ENCODE results near the gene IGFLR1.
"Not testable (repeated sequence)": the region's sequence is repeated elsewhere in the genome, so short reads cannot be mapped to it uniquely, and the experiment has no call there.

The IGFLR1 gene

GRCh38 chr19:35739275-35740107 is 2.8 kb downstream of the IGFLR1 start:
- DNase-seq = peak; percentile 8

GRCh38 chr19:35738887-35739229 is 3.4 kb downstream of the IGFLR1 start:
- no peak for DNase-seq

GRCh38 chr19:35738021-35738886 is 4.0 kb downstream of the IGFLR1 start:
- no peak for DNase-seq

- no peak for DNase-seq
Observed at GRCh38 chr19:35736913-35737886, 5.1 kb downstream of the IGFLR1 start.

DNA sequence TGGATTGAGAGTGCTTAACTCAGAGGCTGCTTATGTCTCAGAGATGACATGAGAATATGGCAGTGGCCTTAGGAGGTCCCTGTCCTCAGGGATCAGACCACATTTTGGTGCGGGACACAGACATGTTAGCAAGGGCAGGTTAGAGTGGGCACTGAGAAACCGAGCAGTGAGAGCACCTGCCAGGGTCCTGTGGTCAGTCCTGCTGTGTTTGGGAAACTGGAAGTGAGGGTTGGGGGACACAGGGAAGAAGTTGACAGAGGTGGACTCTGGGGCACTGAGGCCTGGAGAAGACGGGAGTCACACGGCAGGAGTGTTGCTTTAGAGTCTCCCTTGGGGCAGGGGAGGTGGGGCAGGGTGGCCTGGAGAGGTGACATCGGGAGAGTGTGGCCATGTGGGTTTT is 7.4 kb downstream of the IGFLR1 start:
- no peak for DNase-seq

DNA sequence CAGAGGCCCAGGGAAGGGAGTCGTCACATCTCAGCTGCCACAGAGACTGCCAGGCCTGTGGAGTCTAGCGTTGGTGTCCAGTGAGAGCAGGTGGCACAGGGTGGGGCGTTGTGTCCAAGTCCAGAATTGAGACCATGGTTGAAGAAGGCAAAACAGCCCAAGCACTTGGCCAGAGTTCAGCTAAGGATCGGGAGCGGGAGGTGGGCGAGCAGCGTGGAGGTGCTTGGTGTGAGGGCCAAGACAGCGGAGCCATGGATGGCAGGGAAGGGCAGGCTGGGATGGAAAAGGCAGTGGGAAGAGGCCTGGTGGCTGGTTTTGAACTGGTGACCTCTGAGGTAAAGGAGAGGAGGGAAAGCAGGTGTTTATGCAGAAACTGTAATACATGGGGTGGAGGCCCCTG is 8.0 kb downstream of the IGFLR1 start:
- no peak for DNase-seq

- DNase-seq = no peak
Observed at GRCh38 chr19:35733180-35734125, 8.8 kb downstream of the IGFLR1 start.

GRCh38 chr19:35732540-35733179 is 9.6 kb downstream of the IGFLR1 start:
- DNase-seq = no peak

GRCh38 chr19:35731779-35732405 is 10.4 kb downstream of the IGFLR1 start:
- DNase-seq = no peak

- no peak for DNase-seq
Observed at GRCh38 chr19:35731353-35731752, 10.9 kb downstream of the IGFLR1 start.

- DNase-seq = no peak
Observed at GRCh38 chr19:35730326-35730725, 11.9 kb downstream of the IGFLR1 start.

GRCh38 chr19:35729763-35730162 is 12.5 kb downstream of the IGFLR1 start:
- no peak for DNase-seq

- DNase-seq = no peak
Observed at GRCh38 chr19:35729021-35729420, 13.2 kb downstream of the IGFLR1 start.

- no peak for DNase-seq
Observed at GRCh38 chr19:35727956-35728706, 14.1 kb downstream of the IGFLR1 start.

- no peak for DNase-seq
Observed at GRCh38 chr19:35727053-35727955, 14.9 kb downstream of the IGFLR1 start.

DNA sequence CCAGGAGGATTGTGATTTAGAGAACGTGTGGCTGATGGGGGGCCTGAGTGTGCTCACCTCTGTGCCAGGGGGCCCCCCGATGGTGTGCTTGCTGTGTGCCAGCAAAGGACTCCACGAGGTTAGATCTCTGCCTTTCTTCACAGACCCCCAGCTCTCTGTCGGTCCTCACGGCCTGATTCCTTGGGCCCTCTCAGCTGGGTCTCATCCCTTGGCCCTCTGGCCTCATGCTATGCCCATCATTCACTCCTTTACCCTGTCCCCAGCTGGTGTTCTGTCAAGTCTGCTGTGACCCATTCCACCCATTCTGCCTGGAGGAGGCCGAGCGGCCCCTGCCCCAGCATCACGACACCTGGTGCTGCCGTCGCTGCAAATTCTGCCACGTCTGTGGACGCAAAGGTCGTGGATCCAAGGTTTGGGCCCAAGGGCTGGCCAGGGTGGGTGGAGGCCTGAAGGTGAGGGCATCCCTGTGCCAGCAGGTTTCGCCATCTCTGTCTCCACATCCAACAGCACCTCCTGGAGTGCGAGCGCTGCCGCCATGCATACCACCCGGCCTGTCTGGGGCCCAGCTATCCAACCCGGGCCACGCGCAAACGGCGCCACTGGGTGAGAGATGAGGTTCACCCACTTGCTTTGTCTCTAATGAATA is 16.9 kb downstream of the IGFLR1 start:
- DNase-seq = no peak

GRCh38 chr19:35724560-35724959 is 17.7 kb downstream of the IGFLR1 start:
- DNase-seq = no peak

GRCh38 chr19:35724132-35724531 is 18.1 kb downstream of the IGFLR1 start:
- DNase-seq = not testable (repeated sequence)
